Cardiac fibroblast (primary cell): ENCODE data around the gene FBXL3.

ENCODE experiments used
- DNase-seq, 2 donors: peaks; one replicate each; pipeline versions ENCODE4 v3.0.0 to v3.0.0-alpha.2; 2010; ENCODE audit warnings: low read depth in 2 of 2
- H3K4me3 ChIP-seq, 2 donors: replicated peaks in 1 of 2; 1 replicate in 1 of 2; 2 replicates in 1 of 2; pipeline ENCODE4 v1.5.1; 2011; ENCODE audit warnings: low read depth in 2 of 2, low read length in 2 of 2, mild to moderate bottlenecking in 2 of 2, moderate library complexity in 1 of 2
- CTCF ChIP-seq: IDR thresholded peaks from one replicate; pipeline ENCODE4 v1.5.1; 2011; ENCODE audit warnings: low read depth, mild to moderate bottlenecking, low read length, inconsistent platforms

FBXL3 gene

GRCh38 chr13:77001963-77002587 lies 24.9 kb downstream of the FBXL3 start:
- no peak overlapping the region for H3K4me3 ChIP-seq
- no peak for DNase-seq
- no peak for TF ChIP-seq CTCF

DNA sequence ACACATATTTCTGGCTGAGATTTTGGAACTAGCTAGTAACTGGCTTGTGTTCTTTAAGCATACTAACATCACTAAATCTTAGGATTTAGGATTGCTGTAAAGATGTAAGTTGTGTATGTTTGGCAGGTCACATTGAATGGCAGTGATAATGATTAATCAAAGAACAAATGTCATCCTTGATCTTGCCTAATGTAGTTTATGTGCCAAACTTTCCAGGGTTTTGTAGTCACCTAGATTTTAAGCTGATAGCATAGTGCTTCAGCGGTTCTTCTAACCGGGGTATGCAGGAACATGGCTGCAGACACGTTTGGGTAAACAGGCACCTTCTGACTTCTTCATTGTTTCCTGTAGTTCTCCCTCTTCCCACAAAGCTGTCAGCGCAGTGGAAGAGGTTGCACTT lies 25.4 kb downstream of the FBXL3 start:
- DNase-seq, result no peak
- H3K4me3 ChIP-seq, result no peak overlapping the region
- no peak for TF ChIP-seq CTCF

GRCh38 chr13:77000475-77000874 lies 26.5 kb downstream of the FBXL3 start:
- TF ChIP-seq CTCF, result no peak
- DNase-seq, result peak in 1 of 2 donors; percentile 78
- no peak overlapping the region for H3K4me3 ChIP-seq

DNA sequence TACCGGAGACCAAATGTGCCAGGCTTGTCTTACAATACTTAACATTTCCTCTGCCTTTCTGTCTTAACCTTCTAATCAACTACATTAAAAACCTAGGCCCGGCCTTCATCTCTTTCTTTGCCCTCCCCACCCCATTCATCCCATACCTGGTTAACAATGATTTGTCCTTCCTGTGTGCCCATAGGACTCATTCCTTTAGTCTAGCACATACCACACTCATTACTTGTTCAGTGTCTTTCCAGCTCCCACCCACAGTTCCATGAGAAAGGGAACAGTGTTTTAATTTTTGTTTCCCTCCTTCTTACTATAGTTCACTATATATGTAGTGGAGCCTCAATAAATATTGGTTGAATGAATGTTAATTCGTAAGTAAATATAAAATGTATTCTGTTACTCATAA lies 32.7 kb downstream of the FBXL3 start:
- DNase-seq, result peak in 1 of 2 donors; percentile 32
- no peak overlapping the region for H3K4me3 ChIP-seq
- no peak for TF ChIP-seq CTCF

DNA sequence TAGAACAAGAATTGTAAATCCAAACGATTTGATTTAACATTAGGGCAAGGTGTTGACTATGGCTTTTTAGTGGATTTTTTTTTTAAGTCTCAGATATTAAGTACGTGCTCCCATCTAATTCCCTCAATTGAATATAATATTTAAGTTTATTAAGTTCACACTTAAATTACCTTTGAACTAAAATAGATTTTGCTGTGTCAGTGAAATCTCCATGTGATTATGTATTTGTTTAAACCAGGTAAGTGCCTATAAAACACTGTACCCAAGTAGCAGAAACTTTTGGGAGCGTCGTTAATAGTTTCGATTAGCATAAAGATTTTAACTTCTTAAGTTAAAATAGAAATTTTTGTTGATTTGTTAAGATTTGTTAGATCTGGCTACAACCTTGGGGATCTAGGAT lies 33.5 kb downstream of the FBXL3 start:
- H3K4me3 ChIP-seq, result no peak overlapping the region
- TF ChIP-seq CTCF, result no peak
- no peak for DNase-seq

DNA sequence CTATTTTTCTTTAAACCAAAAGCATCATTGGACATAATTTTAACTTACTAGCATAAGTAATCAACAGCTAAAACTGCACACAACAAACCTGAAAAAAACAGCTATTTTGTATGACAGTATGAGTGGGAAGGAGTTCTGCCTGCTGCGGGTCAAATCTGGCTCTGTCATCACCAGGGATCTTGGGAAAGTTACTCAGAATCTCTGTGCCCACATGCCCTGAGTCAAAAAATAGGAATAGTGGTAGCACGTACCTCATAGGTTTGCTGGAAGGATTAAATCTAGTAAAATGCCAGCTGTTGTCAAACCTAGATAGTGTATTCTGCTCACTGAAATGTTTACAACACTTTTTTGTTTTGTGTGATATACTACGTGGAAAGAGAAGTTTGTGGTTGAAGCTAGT lies 33.9 kb downstream of the FBXL3 start:
- peak overlapping the region; percentile 86 to 96 for H3K4me3 ChIP-seq
- peak; percentile 28 to 49 for DNase-seq
- TF ChIP-seq CTCF, result no peak

- DNase-seq, result peak; percentile 21 to 43
- no peak for TF ChIP-seq CTCF
- H3K4me3 ChIP-seq, result peak overlapping the region; percentile 86 to 96
These were observed 34.4 kb downstream of the FBXL3 start for GRCh38 chr13:76992548-76993001.
